GM21515 (cell line): ENCODE data around the gene IDNK.
"Not testable (repeated sequence)": the region's sequence is repeated elsewhere in the genome, so short reads cannot be mapped to it uniquely, and the experiment has no call there.

Experiments
- ATAC-seq: cut with Tn5 transposase; IDR thresholded peaks from one replicate; pipeline ENCODE4 v1.9.1; 2021; ENCODE audit not compliant: unreplicated experiment

The IDNK gene

DNA sequence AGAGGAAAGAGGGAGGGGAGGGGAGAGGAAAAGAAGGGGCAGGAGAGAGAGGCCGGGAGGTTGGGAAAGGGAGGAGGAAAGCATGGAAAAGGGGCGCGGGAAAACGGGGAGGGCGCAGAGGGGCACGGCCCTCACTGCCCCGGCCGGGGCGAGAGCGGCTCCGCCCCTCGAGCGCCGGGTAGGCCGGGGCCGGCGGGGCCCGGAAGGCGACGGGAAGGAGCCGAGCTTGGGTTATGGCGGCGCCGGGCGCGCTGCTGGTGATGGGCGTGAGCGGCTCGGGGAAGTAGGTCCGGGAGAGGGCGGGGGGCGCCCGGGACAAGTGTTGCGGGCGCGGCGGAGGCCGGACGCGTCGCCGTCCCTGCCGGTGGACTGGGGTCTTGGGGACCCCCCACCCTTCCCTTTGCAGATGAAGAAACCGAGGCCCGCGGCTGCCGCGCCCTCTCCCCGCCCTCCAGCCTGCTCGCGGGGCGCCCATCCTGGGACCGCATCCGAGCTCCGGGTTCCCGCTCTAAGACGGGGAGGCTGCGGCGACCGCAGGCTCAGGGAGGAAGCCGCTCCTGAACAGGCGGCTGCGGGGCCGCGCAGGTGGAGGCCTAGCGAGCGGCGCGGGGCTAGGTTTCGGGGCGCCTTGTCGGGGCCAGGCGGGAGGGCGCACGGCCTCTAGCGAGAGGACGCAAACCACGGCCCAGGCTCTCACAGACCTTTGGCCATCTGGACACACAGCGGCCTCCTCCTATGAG lies at the start of gene IDNK:
IDNK (plus strand) TSS at position 205 of the 740 bp plus-strand sequence; CDS start at position 234, 29 bp downstream.
- peak; percentile 86 for ATAC-seq

- no peak for ATAC-seq
These were observed 48.5 kb upstream of the IDNK start for GRCh38 chr9:83574482-83574881.

- no peak for ATAC-seq
These were observed 40.9 kb upstream of the IDNK start for GRCh38 chr9:83582029-83582428.

- ATAC-seq = no peak
These were observed 39.6 kb upstream of the IDNK start for GRCh38 chr9:83583151-83584014.

- ATAC-seq = no peak
These were observed 37.9 kb upstream of the IDNK start for GRCh38 chr9:83584995-83585394.

- ATAC-seq = no peak
These were observed 34.7 kb upstream of the IDNK start for GRCh38 chr9:83588256-83588655.

- no peak for ATAC-seq
These were observed 25.9 kb upstream of the IDNK start for GRCh38 chr9:83596899-83597504.

DNA sequence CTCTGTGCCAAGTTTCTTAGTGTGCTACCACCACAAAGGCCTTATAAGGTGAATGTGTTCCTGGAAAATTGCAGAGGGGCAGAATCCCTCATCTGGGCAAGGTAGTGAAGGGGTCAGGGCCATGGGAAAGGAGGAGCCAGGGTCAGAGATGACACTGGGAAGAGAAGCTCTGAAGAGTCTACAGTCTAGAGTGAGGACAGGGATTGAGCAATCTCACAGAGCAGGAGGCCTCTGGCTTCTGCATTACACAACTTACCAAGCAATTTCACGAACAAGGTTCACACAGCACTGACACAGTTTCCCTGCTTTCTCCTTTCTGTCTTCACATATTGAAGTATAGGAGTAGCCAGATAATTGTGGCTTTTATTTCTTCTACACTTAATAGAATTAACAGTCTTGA lies 24.5 kb upstream of the IDNK start:
- no peak for ATAC-seq

DNA sequence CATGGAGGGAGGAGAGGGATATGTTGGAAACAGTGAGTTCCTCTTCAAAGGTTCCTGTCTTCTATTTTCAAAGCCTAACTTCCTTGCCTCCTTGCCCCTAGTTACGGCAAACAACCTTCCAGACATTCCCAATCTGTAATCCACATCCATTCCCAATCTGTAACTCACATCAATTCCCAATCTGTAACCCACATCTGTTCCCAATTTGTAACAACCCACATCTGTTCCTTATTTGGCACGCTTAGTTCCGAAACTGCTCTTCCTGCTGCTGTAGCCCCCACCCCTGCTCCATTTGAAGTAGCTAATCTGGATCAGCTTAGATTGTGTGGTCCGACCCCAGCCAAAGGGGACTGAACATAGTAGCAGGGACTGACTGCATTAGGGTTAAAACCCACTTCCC lies 23.9 kb upstream of the IDNK start:
- ATAC-seq = no peak

DNA sequence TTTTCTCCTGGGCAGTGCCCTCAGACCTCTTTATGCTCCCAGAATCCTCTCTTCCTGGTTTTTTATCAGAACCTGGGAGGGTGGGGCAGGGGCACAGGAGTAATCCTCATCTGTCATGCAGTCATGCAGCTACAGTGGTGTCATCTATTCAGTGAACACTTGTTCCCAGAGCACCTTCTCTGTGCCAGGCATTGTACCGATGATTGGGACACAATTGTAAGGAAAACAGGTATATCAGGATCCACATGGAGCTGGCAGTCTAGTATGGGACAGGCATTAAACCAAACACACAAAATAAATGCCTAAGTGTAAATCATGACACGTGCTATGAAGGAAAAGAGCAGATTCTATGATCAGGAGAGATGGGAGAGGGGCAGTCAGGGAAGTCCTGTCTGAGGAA lies 21.5 kb upstream of the IDNK start:
- ATAC-seq = no peak

GRCh38 chr9:83607620-83608019 lies 15.3 kb upstream of the IDNK start:
- ATAC-seq = not testable (repeated sequence)

DNA sequence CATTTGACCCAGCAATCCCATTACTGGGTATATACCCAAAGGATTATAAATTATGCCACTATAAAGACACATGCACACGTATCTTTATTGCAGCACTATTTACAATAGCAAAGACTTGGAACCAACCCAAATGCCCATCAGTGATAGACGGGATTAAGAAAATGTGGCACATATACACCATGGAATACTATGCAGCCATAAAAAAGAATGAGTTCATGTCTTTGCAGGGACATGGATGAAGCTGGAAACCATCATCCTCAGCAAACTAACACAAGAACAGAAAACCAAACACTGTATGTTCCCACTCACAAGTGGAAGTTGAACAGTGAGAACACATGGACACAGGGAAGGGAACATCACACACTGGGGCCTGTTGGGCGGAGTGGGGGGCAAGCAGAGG lies 9.6 kb upstream of the IDNK start:
- not testable (repeated sequence) for ATAC-seq

GRCh38 chr9:83617299-83617698 lies 5.6 kb upstream of the IDNK start:
- ATAC-seq = no peak

DNA sequence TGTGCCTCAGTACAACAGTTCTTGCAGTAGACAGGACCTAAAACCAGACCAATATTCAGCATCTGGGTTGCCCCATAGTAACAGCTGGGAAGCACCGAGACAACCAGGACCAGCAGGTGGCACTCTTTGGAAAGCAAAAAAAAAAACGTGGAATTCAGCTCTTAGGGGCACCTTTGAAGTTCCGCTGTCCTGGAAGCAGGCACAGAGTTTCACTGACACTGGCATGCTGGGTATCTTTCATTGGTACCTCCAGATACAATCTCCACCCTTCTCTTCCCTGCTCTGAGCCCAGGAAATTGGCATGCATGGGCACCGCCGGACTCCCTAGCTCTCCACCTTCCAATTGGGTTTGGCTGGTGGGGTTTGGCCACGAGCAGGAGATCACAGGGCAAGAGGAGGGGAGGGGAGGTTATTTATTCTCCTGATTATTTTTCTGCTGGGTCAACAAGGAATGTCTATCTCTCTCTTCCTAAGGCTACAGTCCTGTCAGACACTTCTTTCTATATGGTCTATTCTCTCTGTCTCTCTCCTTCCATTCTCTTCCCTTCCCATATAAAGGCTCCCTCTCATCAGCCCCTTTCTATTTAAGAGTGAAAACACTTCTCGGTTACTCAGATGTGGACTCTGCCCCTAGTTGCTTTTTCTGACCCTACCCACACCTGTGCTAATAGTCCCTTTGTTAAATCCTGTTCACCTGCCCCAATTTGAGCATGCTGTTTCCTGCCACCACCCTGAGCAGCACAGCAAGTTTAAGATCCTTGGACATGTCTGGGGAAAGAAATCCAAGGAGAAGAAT lies 1.9 kb upstream of the IDNK start:
- ATAC-seq = no peak

- peak; percentile 50 for ATAC-seq
These were observed 457 bp upstream of the IDNK start for GRCh38 chr9:83622433-83622938.

DNA sequence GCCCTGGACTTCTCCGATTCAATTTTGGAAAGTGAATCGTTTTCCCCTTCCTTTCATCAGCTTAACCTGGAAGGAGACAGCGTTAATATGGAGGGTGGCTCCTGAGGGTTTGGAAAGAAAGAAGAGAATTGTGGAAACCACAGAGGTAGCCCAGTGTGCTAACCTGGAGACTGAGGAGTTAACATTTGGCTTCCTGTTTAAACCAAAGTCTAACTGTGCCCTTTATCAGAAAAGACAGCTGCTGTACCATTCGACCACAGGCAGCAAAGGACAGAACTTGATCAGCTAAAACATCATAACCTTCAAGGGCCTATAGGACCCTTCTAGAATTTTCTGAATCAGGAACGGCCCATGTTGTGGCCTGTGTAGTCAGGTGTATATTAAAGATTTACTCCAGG lies 735 bp downstream of the IDNK start:
- ATAC-seq = peak; percentile 22

DNA sequence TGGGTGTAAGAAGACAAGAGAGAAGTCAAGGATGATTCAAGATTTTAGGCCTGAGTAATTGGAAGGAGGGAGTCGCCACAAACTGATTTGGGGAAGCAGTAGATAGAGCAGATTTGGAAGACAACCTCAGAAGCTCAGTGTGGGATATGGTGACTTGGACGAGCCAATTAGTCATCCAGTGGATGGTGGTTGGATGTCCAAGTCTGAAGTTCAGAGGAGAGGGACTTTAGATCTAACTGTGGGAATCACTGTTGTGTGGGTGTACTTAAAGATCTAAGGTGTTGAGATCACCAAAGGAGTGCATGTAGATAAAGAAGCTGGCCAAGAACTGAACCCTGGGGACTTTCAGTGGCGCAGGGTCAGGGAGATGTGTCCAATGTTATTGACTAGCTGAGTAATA lies 2.2 kb downstream of the IDNK start:
- no peak for ATAC-seq

GRCh38 chr9:83628540-83628939 lies 5.6 kb downstream of the IDNK start:
- no peak for ATAC-seq

DNA sequence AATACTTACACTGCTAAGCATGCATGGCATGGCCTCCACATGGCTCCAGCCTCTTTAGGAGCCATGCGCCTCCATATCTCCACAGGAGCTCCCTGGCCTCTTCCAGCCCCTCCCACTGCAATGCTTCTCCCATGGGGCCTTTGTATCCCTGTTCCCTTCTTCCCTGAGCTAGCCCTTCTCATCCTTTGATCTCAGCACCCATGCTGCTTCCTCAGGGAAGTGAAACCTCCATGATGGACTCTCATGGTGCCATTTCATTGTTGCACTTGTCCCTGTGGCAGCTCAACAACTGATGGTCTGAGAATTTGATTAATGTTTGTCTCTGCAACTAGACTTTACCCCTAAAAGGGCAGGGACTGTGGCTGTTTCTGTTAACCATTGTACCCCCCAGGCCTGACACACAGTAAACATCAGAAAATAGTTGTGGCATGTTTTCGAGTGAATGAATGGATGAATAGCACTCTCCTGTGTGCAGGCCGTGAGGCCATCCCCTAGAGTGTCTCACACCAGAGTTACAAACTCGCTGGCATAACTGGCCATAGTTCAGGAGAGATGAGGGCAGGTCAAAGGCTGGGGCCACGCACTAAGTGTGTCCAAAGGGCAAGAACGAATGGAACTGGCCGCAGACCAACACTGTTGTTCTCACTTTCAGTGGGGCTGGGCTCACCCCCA lies 6.6 kb downstream of the IDNK start:
- ATAC-seq = no peak

DNA sequence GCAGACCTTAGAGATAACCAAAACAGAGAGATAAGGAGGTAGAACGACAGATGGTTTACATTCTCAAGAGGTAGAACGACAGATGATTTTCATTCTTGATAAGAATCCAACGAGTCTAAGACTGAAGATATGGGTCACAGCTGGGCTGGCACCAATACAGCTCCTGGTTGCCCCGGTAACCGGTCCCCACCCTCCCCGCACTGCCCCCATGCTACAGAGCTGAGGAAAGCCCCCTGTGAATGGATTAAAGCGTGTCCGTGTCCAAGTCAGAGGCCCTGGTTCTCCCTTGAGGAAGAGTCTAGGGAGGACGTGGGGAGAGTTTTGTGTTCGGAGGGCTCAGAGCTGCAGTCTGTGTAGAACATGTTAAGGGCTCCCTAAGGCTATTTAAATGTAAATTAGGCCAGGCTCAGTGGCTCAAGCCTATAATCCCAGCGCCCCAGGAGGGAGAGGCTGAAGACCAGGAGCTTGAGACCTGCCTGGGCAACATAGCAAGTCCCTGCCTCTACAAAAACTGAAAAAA lies 8.1 kb downstream of the IDNK start:
- no peak for ATAC-seq
